NCI-H2029 (cell line): ENCODE measurements around the gene ADAMTS20.
"Not testable (repeated sequence)": the region's sequence is repeated elsewhere in the genome, so short reads cannot be mapped to it uniquely, and the experiment has no call there.

ENCODE experiments used
- DNase-seq: peaks from one replicate; lab custom pipeline; 2025; lab: John Stamatoyannopoulos, UW

The ADAMTS20 gene

DNA sequence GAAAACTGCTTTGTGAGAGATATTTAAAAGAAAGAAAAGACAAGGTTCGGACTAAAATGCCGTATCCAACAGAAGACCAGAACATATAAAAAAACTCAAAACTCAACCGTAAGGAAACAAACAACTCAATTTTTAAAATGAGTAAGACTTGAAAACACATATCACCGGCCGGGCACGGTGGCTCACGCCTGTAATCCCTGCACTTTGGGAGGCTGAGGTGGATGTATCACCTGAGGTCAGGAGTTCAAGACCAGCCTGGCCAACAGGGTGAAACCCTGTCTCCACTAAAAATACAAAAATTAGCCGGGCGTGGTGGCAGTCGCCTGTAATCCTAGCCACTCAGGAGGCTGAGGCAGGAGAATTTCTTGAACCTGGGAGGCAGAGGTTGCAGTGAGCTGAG, 192.0 kb downstream of the ADAMTS20 start:
- not testable (repeated sequence) for DNase-seq

DNA sequence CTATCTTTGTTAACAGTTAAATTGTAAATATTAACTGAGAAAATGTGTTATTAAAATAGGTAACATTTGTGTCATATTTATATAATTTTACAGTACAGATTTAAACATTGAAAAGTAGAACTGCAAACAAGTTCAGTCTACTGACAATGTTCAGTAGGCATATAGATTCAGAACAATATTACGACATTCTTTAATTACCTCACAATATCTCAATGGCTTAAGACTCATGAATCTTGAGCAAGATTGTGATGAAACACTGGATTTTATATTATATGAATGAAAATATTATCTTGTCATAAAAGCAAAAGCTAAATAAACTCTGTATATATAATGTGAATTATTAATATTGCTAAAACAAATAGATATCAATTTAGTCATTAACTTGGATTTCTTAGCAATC, 194.9 kb downstream of the ADAMTS20 start:
- DNase-seq: no peak

DNA sequence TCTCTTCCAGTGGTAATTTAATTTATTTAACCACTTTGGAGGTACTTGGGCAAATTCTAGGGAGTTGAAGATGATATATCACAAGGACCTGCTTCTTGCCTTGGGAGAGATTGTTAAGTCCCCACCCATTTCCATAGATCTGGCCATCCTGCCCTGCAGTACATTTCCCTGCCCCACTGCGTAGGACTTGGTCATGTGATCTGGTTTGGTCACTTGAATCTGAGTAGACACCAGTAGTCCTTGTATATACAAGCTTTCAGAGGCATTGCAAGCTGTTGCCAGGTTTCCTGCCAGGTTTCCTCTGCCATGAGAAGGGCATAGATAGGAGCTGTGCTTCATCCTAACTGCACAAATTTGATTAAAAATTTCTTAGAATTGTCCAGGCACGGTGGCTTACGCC, 200.0 kb downstream of the ADAMTS20 start:
- DNase-seq: no peak

DNA sequence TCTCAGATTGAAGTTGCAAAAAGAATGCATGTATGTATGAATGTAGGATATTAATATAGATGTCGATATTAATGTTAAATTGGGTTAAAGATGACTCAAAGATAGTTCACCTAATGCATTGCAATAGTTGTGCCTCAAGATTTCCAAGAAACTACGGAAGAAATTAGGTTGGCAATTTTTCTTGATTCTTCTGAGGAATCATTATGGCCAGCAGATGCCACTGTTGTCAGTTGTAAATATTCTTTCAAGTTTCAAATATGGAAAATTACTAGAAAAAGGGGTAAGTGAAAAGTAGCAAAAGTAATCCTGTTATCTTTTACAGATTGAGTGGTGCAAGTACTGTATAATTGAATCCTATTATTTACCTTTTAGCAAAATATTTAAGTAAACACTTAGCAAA, 202.1 kb downstream of the ADAMTS20 start:
- no peak for DNase-seq

DNA sequence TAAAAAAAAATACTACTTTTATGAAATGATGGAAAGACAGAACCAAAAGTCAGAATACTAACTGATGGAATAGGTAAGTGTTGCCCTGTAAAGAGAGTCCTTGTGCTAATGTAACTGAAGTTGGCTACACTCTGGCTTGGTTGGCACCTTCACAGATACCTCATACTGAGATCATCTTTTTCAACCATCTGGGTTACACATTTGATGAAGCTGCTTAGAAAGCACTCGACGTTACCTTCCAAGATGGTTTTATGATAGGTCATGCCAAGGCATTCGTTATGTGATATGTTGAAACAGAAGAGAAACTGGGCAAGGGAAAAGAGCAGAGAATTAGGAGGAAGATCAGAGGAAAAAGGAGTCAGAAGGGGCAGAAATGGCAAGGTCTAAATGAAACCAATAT, 203.8 kb downstream of the ADAMTS20 start:
- DNase-seq: no peak

DNA sequence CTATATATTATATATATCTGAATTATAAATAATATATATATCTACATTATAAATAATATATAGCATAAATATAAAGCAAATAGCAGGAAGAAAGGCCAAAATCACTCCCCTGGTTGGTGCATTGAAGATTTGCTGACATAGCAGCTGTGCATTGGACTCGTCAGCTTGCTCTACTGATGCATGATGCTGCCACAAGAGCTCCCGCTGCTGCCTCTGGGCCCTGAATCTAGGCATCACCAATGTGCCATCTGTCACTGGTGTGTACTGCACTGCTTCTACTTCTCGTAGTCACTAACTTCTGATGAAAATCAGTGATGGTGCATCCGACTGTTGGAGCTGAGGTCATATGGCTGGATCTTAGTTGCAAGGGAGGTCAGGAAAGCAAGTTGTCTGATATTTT, 205.0 kb downstream of the ADAMTS20 start:
- DNase-seq: no peak

DNA sequence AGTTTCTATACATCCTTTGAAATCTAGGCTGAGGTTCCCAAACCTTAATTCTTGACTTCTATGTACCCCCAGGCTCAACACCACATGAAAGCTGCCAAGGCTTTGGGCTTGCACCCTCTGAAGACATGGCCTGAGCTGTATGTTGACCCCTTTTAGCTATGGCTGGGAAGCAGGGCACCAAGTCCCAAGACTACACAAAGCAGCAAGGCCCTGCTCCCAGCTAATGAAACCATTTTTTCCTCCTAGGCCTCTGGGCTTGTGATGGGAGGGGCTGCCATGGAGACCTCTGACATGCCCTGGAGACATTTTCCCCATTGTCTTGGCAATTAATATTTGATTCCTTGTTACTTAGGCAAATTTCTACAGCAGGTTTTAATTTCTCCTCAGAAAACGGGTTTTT, 207.0 kb downstream of the ADAMTS20 start:
- DNase-seq: no peak

DNA sequence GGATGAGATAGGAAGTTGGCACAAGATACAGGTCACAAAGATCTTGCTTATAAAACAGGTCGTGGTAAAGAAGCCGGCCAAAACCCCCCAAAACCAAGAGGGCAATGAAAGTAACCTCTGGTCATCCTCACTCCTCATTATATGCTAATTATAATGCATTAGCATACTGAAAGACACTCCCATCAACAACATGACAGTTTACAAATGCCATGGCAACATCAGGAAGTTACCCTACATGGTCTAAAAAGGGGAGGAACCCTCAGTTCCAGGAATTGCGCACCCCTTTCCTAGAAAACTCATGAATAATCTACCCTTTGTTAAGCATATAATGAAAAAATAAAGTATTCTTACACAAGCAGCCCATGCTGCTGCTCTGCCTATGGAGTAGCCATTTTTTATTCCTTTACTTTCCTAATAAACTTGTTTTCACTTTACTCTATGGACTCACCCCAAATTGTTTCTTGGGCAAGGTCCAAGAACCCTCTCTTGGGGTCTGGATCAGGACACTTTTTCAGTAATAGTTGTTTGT, 210.2 kb downstream of the ADAMTS20 start:
- not testable (repeated sequence) for DNase-seq

DNA sequence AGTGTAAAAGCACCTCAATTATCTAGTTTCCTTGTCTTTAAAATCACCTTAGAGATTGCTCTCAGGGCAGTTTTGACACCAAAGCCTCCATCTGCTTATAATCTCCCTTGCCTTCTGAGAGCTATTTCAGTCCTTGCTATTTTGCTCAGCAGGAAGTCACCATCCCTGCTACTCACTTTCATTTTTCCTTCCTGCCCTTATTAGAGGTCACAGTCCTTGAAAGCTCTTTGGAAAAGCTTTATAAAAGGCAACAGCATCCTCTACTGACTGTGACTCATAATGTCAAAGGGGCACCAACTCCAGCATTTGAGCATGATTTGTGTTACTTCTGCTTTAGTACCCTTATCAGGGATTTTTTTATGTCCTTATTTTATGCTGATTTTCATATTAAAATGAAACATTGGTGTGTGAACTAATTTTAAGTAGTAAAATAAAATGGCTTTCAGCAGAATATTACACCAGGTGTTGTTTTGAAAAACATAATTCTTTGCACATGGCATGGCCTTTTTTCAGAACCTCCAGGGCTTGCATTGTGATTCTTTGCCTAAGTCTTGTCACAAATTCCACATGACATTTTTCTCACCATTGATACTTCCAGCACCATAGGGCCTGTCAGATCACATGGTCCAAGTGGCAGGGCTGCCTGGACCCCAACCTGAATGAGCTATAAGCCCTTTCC, 213.0 kb downstream of the ADAMTS20 start:
- no peak for DNase-seq

DNA sequence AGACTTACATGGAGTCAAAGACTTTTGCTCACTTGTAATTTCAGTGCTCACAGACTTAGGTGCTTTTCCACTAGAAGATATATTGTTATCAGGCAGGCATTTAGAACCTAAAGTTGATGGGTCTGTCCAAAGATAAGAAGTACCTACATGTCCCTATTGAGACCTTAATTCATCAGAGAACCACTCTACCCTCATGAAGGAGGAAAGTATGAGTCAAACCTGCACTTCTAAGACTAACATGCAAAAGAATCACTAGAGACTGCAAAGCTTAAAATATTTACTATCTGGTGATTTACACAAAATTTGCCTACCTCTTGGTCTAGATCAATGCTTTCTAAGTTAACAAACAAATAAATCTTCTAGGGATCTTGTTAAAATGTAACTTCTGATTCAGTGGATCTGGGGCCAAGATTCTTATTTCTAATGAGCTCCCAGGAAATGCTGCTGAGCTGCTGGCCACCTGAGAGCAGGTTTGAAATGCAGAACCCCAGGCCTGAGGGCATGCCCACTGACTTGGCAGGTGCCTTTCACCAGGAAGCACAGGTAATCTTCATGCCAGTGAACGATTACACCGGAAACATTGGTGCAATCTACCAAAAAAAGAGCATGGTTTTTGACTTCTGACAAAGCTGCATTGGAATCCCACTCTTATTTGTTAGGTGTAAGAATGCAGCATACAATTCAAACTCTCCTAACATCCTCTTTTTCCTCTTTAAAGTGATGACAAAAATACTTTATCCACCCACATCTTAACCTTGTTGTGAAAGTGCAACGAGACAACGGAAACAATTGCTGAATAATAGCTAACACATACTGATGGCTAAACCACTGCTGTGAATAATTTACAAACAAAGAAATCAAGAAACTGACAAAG, 214.2 kb downstream of the ADAMTS20 start:
- no peak for DNase-seq

DNA sequence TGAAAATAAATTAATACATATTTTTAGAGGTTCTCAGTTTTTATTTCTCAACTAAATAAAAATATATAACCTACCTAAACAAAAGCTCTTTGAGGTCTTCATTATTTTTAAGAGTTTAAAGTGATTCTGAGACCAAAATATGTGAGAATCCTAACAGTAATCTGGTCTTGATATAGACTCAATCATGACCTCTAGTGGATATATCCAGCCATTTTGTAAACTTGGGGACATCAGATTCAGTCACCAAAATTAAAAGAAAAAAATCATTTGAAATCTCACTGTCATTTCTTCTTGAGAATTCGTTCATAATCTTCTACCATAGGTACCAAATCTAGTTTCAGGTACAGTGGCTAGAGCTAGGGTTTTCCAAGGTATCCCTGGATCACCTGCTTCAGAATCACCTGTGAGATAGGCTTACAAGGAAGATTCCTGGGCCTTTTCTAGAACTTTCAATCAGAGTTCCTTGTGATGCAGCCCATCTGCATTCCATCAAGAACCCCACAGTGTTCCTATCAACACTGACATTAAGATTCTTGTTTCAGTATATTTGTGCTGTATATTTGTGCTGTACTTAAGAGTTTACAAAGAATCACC, 214.9 kb downstream of the ADAMTS20 start:
- no peak for DNase-seq

DNA sequence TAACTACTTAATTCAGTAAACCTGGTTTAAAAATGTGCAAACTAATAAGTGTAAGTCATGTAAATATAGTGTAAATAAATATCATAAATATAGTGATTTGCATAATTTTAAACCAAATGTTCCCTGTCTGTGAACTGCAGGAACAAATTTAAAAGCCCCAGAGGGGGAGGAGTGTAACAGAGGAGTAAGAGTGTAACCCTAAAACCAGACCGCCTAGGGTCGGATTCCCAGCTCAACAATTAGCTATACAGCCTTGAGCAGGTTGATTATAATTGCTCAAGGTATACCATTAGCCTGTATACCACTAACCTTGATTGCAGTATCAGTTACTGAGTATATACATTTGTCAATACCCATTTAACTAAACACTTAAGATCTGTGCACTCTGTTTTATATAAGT, 218.4 kb downstream of the ADAMTS20 start:
- no peak for DNase-seq

DNA sequence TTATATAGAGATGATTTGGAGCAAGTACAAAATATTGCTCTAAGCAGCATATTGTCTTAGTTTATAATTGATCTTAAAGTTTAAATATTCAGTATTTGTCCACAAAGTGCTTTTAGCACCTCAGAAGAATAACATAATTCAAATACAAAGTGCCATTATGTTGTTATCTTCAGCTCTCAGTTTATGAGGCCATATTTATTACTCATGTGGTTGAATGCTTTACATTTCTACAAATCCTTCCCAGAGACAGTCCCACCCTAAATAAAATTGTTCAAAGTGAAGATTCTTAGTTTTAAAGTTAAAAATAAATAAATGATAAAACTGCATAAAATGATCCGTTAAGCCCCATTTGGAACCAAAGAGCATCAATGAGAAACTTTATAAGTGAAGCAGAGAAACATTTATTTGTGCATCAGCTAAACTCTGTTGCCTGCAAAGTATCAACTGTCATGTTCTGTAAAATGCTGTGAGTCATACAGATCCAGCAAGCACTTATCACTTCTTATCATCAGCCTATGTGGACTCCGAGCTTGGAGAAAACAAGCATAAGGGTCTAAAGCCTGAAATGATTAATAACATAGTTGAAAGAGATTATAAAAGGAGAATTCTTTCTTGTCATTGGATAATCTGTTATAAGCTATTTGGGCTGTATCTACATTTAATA, 218.9 kb downstream of the ADAMTS20 start:
- no peak for DNase-seq

DNA sequence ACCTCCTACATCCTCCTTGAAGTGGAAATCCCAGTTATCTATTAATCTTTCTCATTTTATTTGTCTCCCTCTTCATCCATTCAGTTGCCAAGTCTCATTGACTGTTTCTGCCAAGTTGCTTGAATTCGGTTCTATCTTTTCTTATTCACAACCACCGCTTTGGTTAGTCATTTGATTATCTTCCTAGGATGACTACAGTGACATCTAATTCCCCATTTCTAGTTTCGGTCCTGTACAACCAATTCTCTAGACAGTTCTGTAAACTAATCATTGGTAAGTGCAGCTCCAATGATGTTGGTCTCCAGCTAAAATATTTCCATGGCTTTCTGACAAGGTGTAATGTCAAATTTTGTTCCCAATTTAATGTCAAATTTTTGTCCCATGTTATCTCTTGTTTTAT, 220.1 kb downstream of the ADAMTS20 start:
- no peak for DNase-seq

DNA sequence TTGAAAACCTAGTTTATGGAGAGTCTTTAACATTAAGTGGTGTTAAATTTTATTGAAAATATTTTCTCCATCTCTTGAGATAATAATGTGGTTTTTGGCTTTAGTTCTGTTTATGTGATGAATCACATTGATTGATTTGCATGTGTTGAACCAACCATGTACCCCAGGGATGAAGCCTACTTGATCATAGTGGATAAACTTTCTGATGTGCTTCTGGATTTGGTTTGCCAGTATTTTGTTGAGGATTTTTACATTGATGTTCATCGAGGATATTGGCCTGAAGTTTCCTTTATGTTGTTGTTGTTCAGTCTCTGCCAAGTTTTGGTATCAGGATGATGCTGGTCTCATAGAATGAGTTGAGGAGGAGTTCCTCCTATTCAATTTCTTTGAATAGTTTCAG, 222.6 kb downstream of the ADAMTS20 start:
- no peak for DNase-seq

DNA sequence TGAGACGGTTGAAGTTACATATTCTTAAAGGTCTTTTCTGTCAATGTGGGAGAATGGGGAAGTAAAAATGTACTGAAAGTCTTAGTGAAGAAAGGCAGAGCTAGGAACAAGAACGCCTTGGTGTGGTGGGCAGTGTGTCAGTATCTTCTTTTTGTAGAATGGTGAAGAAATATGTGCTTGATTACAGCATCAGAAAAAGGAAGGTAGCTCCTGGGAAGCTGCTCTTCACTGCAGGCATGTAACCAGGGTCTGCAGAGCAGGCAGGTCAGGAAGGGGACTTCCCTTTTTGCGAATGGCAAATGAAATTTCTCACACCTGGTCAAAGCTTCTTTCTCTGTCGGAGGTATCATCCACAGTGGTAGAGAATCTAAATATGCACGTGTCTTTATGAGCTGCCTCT, 226.2 kb downstream of the ADAMTS20 start:
- DNase-seq: no peak

DNA sequence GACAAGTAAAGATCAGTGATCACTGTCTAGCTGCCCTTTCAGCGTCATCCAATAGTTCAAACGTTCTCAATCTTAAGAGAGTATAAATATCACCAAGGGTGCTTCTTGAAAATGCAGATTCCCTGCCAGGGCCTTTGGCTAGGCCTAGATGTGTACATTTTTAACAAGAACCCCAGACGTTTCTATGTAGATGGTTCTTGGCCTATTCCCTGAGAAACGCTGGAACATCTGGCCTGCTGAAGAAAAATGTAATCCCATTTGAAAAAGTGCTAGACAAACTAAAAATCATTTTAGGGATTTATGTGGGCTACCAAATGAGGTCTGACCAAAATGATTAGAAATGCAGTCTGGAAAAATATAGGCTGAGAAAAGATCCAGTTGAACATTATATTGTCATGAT, 231.7 kb downstream of the ADAMTS20 start:
- no peak for DNase-seq

DNA sequence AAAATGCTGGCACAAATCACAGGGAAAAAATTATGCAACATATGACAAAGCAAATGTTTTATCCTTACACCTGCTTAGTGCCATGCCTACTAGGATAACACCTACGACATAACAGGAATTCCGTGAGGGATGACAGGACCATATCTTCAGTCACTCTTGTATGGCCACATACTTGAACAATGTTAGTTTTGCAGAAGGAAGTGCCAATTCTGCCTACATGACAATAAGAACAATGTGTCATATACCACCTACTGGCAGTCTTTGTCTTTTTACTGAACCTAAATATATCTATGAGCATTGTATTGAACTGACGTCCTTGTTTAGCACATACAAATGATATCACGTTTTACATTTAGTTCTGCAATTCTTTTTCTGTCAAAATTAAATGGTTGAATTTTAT, 234.0 kb downstream of the ADAMTS20 start:
- no peak for DNase-seq

DNA sequence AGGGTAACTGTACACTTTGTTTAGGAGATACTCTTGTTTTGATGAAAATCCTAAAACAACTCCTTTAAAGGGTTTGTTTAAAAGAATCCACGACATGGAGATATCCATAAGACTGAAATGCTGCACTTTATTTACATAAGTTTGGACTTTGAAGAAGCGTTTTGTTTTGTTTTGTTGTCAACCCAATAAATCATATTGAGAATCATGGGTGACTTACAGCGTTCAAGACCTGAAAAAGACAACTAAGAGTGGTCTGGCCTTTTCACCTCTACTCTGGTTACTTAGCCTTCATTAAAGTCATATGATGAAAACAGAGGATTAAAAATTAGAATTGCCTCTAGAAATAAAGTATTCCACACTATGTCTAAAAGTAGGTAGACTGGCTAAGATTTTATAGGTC, 234.8 kb downstream of the ADAMTS20 start:
- no peak for DNase-seq

DNA sequence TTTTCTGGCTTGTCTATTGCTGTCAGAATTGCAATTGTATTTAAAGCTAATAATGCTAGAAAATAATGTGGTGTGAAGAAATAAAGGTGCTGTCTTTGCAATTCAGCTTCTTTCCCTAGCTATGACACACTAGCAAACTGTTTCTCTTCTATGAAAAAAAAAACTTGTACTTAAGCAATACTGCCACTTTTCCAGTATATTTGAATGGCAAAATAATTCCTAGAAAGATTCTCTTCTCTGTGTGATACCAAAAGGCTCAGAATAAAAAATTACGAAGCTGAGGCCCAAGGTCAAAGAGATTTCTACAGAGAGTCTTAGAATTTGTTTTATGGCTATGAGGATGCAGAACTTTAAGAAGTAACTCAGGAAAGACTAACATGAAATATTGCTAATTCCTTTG, 235.5 kb downstream of the ADAMTS20 start:
- no peak for DNase-seq

DNA sequence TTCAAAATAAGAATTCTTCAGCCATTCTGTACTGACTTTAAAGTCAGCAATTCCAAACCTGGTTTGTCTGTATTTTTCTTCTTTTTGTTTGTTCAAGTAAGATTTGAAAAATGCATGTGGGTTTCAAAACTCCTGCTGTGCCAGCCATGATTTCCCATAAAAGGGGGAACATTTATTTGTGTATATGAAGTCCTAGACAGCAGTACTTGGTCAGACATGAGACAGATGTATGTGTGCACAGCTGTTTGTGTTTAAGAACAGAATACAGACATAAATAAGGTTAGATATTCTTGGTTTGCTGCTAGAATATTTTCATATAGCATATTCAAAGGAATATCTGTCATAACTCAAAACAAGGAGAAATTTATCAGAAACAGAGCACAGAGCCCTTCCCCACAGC, 236.0 kb downstream of the ADAMTS20 start:
- DNase-seq: no peak

DNA sequence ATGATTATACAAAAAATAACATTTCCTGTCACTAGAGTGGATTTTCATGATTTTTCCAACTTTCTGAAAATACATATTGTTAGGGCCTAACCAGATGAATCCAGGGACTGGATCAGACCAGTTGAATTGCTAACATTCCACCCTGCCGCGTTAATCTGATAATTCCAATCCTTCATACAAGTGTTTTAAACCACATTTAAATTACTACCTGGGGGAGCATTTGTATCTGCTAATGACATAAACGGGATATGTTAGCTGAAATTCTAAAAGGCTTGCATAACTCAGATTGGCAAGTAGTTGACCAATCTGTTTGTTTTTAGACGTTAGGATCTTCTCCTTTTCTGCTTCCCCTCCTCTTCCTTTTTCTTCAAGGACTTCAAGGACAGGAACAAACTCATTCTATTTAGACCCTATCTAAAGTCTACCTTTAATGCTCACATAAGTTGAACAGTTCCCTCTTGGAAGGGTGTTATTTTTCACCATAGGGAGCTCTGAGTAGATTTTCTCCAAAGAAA, 239.0 kb downstream of the ADAMTS20 start:
- no peak for DNase-seq
